Spleen (tissue), 11 donors: ENCODE data around the gene WNT9B. TPM values are rescaled to one million over a fixed set of nuclear protein-coding genes. Genes with fewer than 3 reads are reported as not detected.
"Not testable (repeated sequence)": the region's sequence is repeated elsewhere in the genome, so short reads cannot be mapped to it uniquely, and the experiment has no call there.

Source experiments
- DNase-seq: peaks from one replicate; pipeline ENCODE4 v3.0.0-alpha.2; 2020
- H3K27ac ChIP-seq, 8 donors: fragments of 200-600 bp; sonication (generic) in 7 of 8; 1 replicate in 4 of 8; 2 replicates in 4 of 8; pipeline versions ENCODE4 v1.5.0 to v1.8.0; 2016 to 2021; ENCODE audit warnings: inconsistent platforms in 4 of 8, mild to moderate bottlenecking in 4 of 8, moderate library complexity in 1 of 8
- H3K27me3 ChIP-seq, 7 donors: fragments of 200-600 bp; sonication (generic) in 6 of 7; replicated peaks in 1 of 7; 1 replicate in 4 of 7; 2 replicates in 3 of 7; pipeline versions ENCODE4 v1.5.0 to v1.8.0; 2016 to 2021; ENCODE audit warnings: inconsistent platforms in 3 of 7, mild to moderate bottlenecking in 1 of 7
- H3K36me3 ChIP-seq, 6 donors: fragments of 200-600 bp; sonication (generic) in 5 of 6; 1 replicate in 4 of 6; 2 replicates in 2 of 6; pipeline versions ENCODE4 v1.5.0 to v1.8.0; 2016 to 2021; ENCODE audit warnings: inconsistent platforms in 2 of 6
- H3K4me1 ChIP-seq, 6 donors: fragments of 200-600 bp; sonication (generic) in 5 of 6; 1 replicate in 3 of 6; 2 replicates in 3 of 6; pipeline versions ENCODE4 v1.5.0 to v1.8.0; 2016 to 2021; ENCODE audit warnings: inconsistent platforms in 3 of 6
- H3K4me3 ChIP-seq, 8 donors: fragments of 200-600 bp; sonication (generic) in 7 of 8; 1 replicate in 4 of 8; 2 replicates in 4 of 8; pipeline versions ENCODE4 v1.5.0 to v1.8.0; 2016 to 2021; ENCODE audit warnings: inconsistent platforms in 4 of 8, mild to moderate bottlenecking in 4 of 8, moderate library complexity in 2 of 8
- H3K9me3 ChIP-seq, 8 donors: fragments of 200-600 bp; sonication (generic) in 7 of 8; 1 replicate in 4 of 8; 2 replicates in 4 of 8; pipeline versions ENCODE4 v1.5.0 to v1.8.0; 2016 to 2021; ENCODE audit warnings: inconsistent platforms in 4 of 8
- CTCF ChIP-seq, 11 experiments: fragments of 200-600 bp in 7 of 11; fragments of 450-650 bp in 4 of 11; sonication (generic) in 4 of 11; IDR thresholded peaks in 8 of 11; conservative IDR thresholded peaks in 3 of 11; 1 replicate in 7 of 11; 2 replicates in 4 of 11; pipeline versions ENCODE4 v1.4.0 to v1.8.0; 2016 to 2021; ENCODE audit warnings: antibody characterized with exemption in 11 of 11, inconsistent platforms in 4 of 11, mild to moderate bottlenecking in 1 of 11
- POLR2A ChIP-seq, 3 donors: fragments of 450-650 bp; IDR thresholded peaks; one replicate each; pipeline ENCODE4 v1.5.1; 2017; ENCODE audit warnings: antibody characterized with exemption in 3 of 3, mild to moderate bottlenecking in 1 of 3
- POLR2AphosphoS5 ChIP-seq, 3 donors: sonication (generic); formaldehyde crosslinking; IDR thresholded peaks; one replicate each; pipeline ENCODE4 v1.5.1; 2017; ENCODE audit warnings: antibody characterized with exemption in 3 of 3
- WGBS, 5 donors: extraction: QIAGEN DNeasy Blood & Tissue Kit in 3 of 5; methylation state at CpG; one replicate each; pipeline versions ENCODE4 v1.1.5 to v1.1.7; 2013 to 2018; 5-methylcytosine and 5-hydroxymethylcytosine counted together
- intact Hi-C: fragments of 100-400 bp; cut with DNase I; formaldehyde crosslinking; loops from one replicate; pipeline ENCODE4 v1.15.0; 2023; ENCODE audit warnings: low total_unique reads
- polyA plus RNA-seq, 3 donors: library from polyadenylated mRNA; stranded (reverse); fragments of 200-250 nt; gene quantifications; one replicate each; pipeline ENCODE4 v1.2.1, GENCODE V29; 2013
- total RNA-seq, 7 donors: library from RNA; depleted of rRNA in 3 of 7; stranded (reverse); fragments of >200 nt in 3 of 7; fragmentation: NEBNext Ultra II Directional in 4 of 7; extraction: Animal tissue kit (Norgen Biotek cat#: 25700) in 4 of 7; gene quantifications; one replicate each; pipeline versions ENCODE4 v1.1.0 to v1.2.1, GENCODE V29; 2016 to 2021
- donor health status: healthy with polysubstance abuse.
- donor health status: DM: no; HTN: no; CAD: no; lungs with moderate emphysema.
- donor health status: DM: no; HTN: no; CAD: no.
- donor health status: Bipolar disorder and iron deficiency.
- donor health status: healthy.
- donor health status: DM: no; HTN: no; CAD: no.
- donor health status: DM: yes; HTN: yes; CAD: no.

The WNT9B gene
- total and polyA plus RNA-seq, 10 donors = 0.03 to 13.4 (median 0.69) TPM

- no peaks in the 10 kb centered on the region for H3K36me3 ChIP-seq
- H3K27me3 ChIP-seq = peaks cover 0 to 25% (median 8%) of the 10 kb centered on the region in 7 donors
- DNase-seq = no peak
- H3K4me1 ChIP-seq = peaks cover 0 to 9% (median 2%) of the 10 kb centered on the region in 6 donors
- no peak overlapping the region for H3K4me3 ChIP-seq
- TF ChIP-seq CTCF (IDR thresholded peaks at IDR 0.05 in 8 of 11, conservative IDR thresholded peaks at IDR 0.05 in 3 of 11) = no peak
- TF ChIP-seq POLR2A (IDR thresholded peaks at IDR 0.05) = no peak
- no peak for TF ChIP-seq POLR2AphosphoS5 (IDR thresholded peaks at IDR 0.05)
- 61 to 79% (median 68%) methylated on average over 2 of the region's 2 CpGs for WGBS, 5 donors
- no peak overlapping the region for H3K27ac ChIP-seq
- H3K9me3 ChIP-seq = peaks cover 0 to 4% (median 0%) of the 10 kb centered on the region in 8 donors
- intact Hi-C loops = no loop called here
Measured at GRCh38 chr17:46836500-46836899, 14.9 kb upstream of the WNT9B start.

DNA sequence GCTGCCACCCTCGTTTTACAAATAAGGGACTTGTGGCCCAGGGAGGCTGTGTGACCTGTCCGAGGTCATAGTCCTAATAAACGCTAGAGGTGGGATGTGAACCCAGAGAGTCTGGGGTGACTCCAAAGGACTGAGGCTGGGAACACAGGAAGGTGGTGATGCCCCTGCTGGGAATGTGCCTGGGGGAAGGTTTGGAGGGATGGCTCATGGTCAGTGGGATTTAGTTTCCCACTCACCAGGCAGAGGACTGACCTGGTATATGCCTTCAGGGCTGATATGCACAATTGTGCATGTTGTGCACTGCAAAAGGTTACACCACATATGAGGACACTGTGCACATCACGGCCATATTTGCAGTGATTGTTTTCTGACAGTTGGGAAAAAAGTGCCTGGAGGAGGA, 13.9 kb upstream of the WNT9B start:
- no peak for DNase-seq
- Histone ChIP-seq H3K36me3 (no peaks in the 10 kb centered on the region), H3K27me3 (peaks cover 0 to 31% (median 17%) of the 10 kb centered on the region in 7 donors), H3K27ac (no peak overlapping the region), H3K4me1 (peaks cover 0 to 15% (median 6%) of the 10 kb centered on the region in 6 donors), H3K4me3 (no peak overlapping the region), H3K9me3 (peaks cover 0 to 5% (median under 1%) of the 10 kb centered on the region in 8 donors)
- intact Hi-C loops = no loop called here
- no peak for TF ChIP-seq CTCF (IDR thresholded peaks at IDR 0.05 in 8 of 11, conservative IDR thresholded peaks at IDR 0.05 in 3 of 11)
- TF ChIP-seq POLR2A (IDR thresholded peaks at IDR 0.05) = no peak
- TF ChIP-seq POLR2AphosphoS5 (IDR thresholded peaks at IDR 0.05) = no peak
- 64 to 87% (median 79%) methylated on average over 4 of the region's 4 CpGs for WGBS, 5 donors

- intact Hi-C loops = no loop called here
- Histone ChIP-seq H3K36me3 (no peaks in the 10 kb centered on the region), H3K9me3 (peaks cover 0 to 20% (median 12%) of the 10 kb centered on the region in 8 donors), H3K4me1 (peaks cover 0 to 15% (median 6%) of the 10 kb centered on the region in 6 donors), H3K27me3 (peaks cover 0 to 48% (median 17%) of the 10 kb centered on the region in 7 donors), H3K27ac (no peak overlapping the region), H3K4me3 (no peak overlapping the region)
- WGBS, 5 donors = 88 to 99% (median 96%) methylated on average over 5 of the region's 5 CpGs
- DNase-seq = no peak
- TF ChIP-seq CTCF (IDR thresholded peaks at IDR 0.05 in 8 of 11, conservative IDR thresholded peaks at IDR 0.05 in 3 of 11) (no peak), POLR2A (IDR thresholded peaks at IDR 0.05) (no peak), POLR2AphosphoS5 (IDR thresholded peaks at IDR 0.05) (no peak)
Measured at GRCh38 chr17:46839211-46839610, 12.2 kb upstream of the WNT9B start.

DNA sequence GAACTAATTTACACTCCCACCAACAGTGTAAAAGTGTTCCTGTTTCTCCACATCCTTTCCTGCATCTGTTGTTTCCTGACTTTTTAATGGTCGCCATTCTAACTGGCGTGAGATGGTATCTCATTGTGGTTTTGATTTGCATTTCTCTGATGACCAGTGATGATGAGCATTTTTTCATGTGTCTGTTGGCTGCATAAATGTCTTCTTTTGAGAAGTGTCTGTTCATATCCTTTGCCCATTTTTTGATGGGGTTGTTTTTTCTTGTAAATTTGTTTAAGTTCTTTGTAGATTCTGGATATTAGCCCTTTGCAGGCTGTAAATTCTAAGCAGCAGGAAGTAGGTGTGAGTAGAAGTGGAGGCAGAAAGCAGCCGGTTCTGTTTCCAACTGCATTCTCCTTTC, 10.8 kb upstream of the WNT9B start:
- Histone ChIP-seq H3K4me1 (peaks cover 0 to 15% (median 6%) of the 10 kb centered on the region in 6 donors), H3K27me3 (peaks cover 0 to 60% (median 17%) of the 10 kb centered on the region in 7 donors), H3K9me3 (peaks cover 0 to 20% (median 12%) of the 10 kb centered on the region in 8 donors)
- H3K27ac ChIP-seq, H3K4me3 ChIP-seq, DNase-seq, H3K36me3 ChIP-seq: not testable (repeated sequence)
- WGBS, 5 donors = 14 to 32% (median 24%) methylated on average over 3 of the region's 3 CpGs
- intact Hi-C loops = loop anchor here (5.0 kb wide), 2 partner anchors 102 to 162 kb away; no protein-coding TSS in a partner anchor
